CD4-positive, alpha-beta T cell (primary cell): ENCODE measurements around the gene LMAN2. TPM values are rescaled to one million over a fixed set of nuclear protein-coding genes. Genes with fewer than 3 reads are reported as not detected.

Experiments used
- ATAC-seq: fragments of 200-7000 bp; cut with Tn5 transposase; one replicate; pipeline ENCODE4 v1.10.0; 2022; ENCODE audit warnings: mild to moderate bottlenecking; ENCODE audit not compliant: poor library complexity
- CTCF ChIA-PET: fragments of 350-600 bp; sonication (Branson Sonifier 250); formaldehyde crosslinking; loops from one replicate; lab custom pipeline; 2021; ENCODE audit warnings: antibody characterized with exemption, inconsistent platforms; lab: Charles Lee
- POLR2A ChIA-PET: fragments of 350-600 bp; sonication (Branson Sonifier 250); formaldehyde crosslinking; loops from one replicate; lab custom pipeline; 2021; ENCODE audit warnings: antibody characterized with exemption, inconsistent platforms; lab: Charles Lee
- DNase-seq, 14 experiments: peaks; one replicate each; pipeline ENCODE4 v3.0.0-alpha.2; 2013 to 2020; ENCODE audit warnings: mixed read lengths in 2 of 14
- H3K27ac ChIP-seq, 2 donors: one replicate each; pipeline versions ENCODE4 v1.5.1 to v1.7.0; 2013; ENCODE audit warnings: low read length in 2 of 2, low read depth in 1 of 2, mild to moderate bottlenecking in 1 of 2
- H3K27me3 ChIP-seq, 2 experiments: 1 replicate in 1 of 2; 2 replicates in 1 of 2; pipeline versions ENCODE4 v1.6.1 to v1.7.0; 2013; ENCODE audit warnings: low read length in 2 of 2, control low read depth in 1 of 2, mild to moderate bottlenecking in 1 of 2, moderate library complexity in 1 of 2; ENCODE audit not compliant: insufficient read depth in 2 of 2, control insufficient read depth in 1 of 2
- H3K36me3 ChIP-seq: one replicate; pipeline ENCODE4 v1.6.1; 2013; ENCODE audit warnings: low read length, control low read depth; ENCODE audit not compliant: insufficient read depth
- H3K4me1 ChIP-seq: one replicate; pipeline ENCODE4 v1.6.1; 2013; ENCODE audit warnings: low read length, control low read depth; ENCODE audit not compliant: insufficient read depth
- H3K4me3 ChIP-seq: one replicate; pipeline ENCODE4 v1.5.1; 2013; ENCODE audit warnings: mild to moderate bottlenecking, low read length, moderate library complexity
- H3K9me3 ChIP-seq, 2 experiments: 1 replicate in 1 of 2; 2 replicates in 1 of 2; pipeline versions ENCODE4 v1.6.1 to v1.7.0; 2013; ENCODE audit warnings: low read length in 2 of 2, mild to moderate bottlenecking in 2 of 2, control low read depth in 1 of 2, moderate library complexity in 1 of 2; ENCODE audit not compliant: control insufficient read depth in 1 of 2, insufficient read depth in 1 of 2
- H3K27ac Mint-ChIP-seq: one replicate; pipeline ENCODE4 v1.8.0; 2020; ENCODE audit warnings: mixed read lengths
- H3K27me3 Mint-ChIP-seq: one replicate; pipeline ENCODE4 v1.8.0; 2021; ENCODE audit warnings: mixed read lengths
- H3K36me3 Mint-ChIP-seq: one replicate; pipeline ENCODE4 v1.8.0; 2021; ENCODE audit warnings: low read depth, mixed read lengths
- H3K4me1 Mint-ChIP-seq: one replicate; pipeline ENCODE4 v1.8.0; 2021; ENCODE audit warnings: low read depth, mixed read lengths
- H3K4me3 Mint-ChIP-seq: one replicate; pipeline ENCODE4 v1.8.0; 2020; ENCODE audit warnings: mild to moderate bottlenecking, mixed read lengths
- H3K9me3 Mint-ChIP-seq: one replicate; pipeline ENCODE4 v1.8.0; 2020; ENCODE audit warnings: mixed read lengths
- CTCF ChIP-seq: fragments of 200-600 bp; IDR thresholded peaks from one replicate; pipeline ENCODE4 v1.8.0; 2022; ENCODE audit warnings: antibody characterized with exemption, mild to moderate bottlenecking
- intact Hi-C, 2 experiments: fragments of 100-400 bp; cut with DNase I in 1 of 2; cut with micrococcal nuclease in 1 of 2; formaldehyde crosslinking; loops; one replicate each; pipeline versions ENCODE4 v1.15.1 to v1.9.0; 2023 to 2025; cut with DNase I, micrococcal nuclease
- total RNA-seq, 174 experiments: library from RNA in 2 of 174; stranded (reverse) in 2 of 174; gene quantifications; one replicate each; pipeline ENCODE4 v1.2.3 and lab custom pipeline; 2021 to 2026

Gene LMAN2
- total RNA-seq, 2 experiments from 2014 or later = 54.5 to 55.6 TPM

- Mint-ChIP-seq H3K27me3 (no peaks in the 10 kb centered on the region), H3K27ac (no peak overlapping the region), H3K4me3 (no peak overlapping the region), H3K4me1 (peaks cover 9% of the 10 kb centered on the region), H3K9me3 (no peaks in the 10 kb centered on the region), H3K36me3 (no peaks in the 10 kb centered on the region)
- no peak for ATAC-seq
- ChIA-PET CTCF (no interaction called here), POLR2A (no interaction called here)
- Histone ChIP-seq H3K4me1 (peaks cover 9% of the 10 kb centered on the region), H3K36me3 (no peaks in the 10 kb centered on the region), H3K9me3 (no peaks in the 10 kb centered on the region), H3K27me3 (no peaks in the 10 kb centered on the region), H3K4me3 (no peak overlapping the region), H3K27ac (no peak overlapping the region)
- TF ChIP-seq CTCF = no peak
- DNase-seq = no peak
- intact Hi-C loops = loop anchor here in 1 of 2 experiments (10.0 kb wide), 1 partner anchor 667 kb away; no protein-coding TSS in a partner anchor
These were observed 46.5 kb upstream of the LMAN2 start for GRCh38 chr5:177397875-177398390.

- Mint-ChIP-seq H3K9me3 (no peaks in the 10 kb centered on the region), H3K27ac (no peak overlapping the region), H3K36me3 (no peaks in the 10 kb centered on the region), H3K4me3 (no peak overlapping the region), H3K4me1 (no peaks in the 10 kb centered on the region), H3K27me3 (no peaks in the 10 kb centered on the region)
- no peaks in the 10 kb centered on the region for H3K9me3 ChIP-seq
- no peaks in the 10 kb centered on the region for H3K4me1 ChIP-seq
- no peak overlapping the region for H3K4me3 ChIP-seq
- POLR2A ChIA-PET = no interaction called here
- no peak for ATAC-seq
- CTCF ChIA-PET = no interaction called here
- no peaks in the 10 kb centered on the region for H3K27me3 ChIP-seq
- no peak for DNase-seq
- H3K36me3 ChIP-seq = no peaks in the 10 kb centered on the region
- intact Hi-C loops = loop anchor here in 1 of 2 experiments (10.0 kb wide), 1 partner anchor 668 kb away; no protein-coding TSS in a partner anchor
- TF ChIP-seq CTCF = no peak
- no peak overlapping the region for H3K27ac ChIP-seq
These were observed 45.3 kb upstream of the LMAN2 start for GRCh38 chr5:177396807-177397206.

- H3K9me3 ChIP-seq = no peaks in the 10 kb centered on the region
- H3K4me3 Mint-ChIP-seq = no peak overlapping the region
- intact Hi-C loops = loop anchor here in 1 of 2 experiments (10.0 kb wide), 1 partner anchor 669 kb away; no protein-coding TSS in a partner anchor
- TF ChIP-seq CTCF = no peak
- no peaks in the 10 kb centered on the region for H3K36me3 ChIP-seq
- H3K9me3 Mint-ChIP-seq = no peaks in the 10 kb centered on the region
- ChIA-PET POLR2A (no interaction called here), CTCF (interaction anchor here (2.4 kb wide), 1 partner anchor 9 kb away, joined by 10 read pairs; no protein-coding TSS in a partner anchor)
- H3K27me3 Mint-ChIP-seq = no peaks in the 10 kb centered on the region
- DNase-seq (no peak), ATAC-seq (no peak)
- peaks cover 5% of the 10 kb centered on the region for H3K4me1 Mint-ChIP-seq
- H3K27ac Mint-ChIP-seq = no peak overlapping the region
- H3K4me3 ChIP-seq = no peak overlapping the region
- H3K4me1 ChIP-seq = peaks cover 5% of the 10 kb centered on the region
- no peaks in the 10 kb centered on the region for H3K27me3 ChIP-seq
- no peak overlapping the region for H3K27ac ChIP-seq
- no peaks in the 10 kb centered on the region for H3K36me3 Mint-ChIP-seq
These were observed 44.6 kb upstream of the LMAN2 start for GRCh38 chr5:177396078-177396477.
